K562 (cell line): Measurements from ENCODE around the gene PCDH7. TPM values are rescaled to one million over a fixed set of nuclear protein-coding genes. Genes with fewer than 3 reads are reported as not detected.

Experiments used
- ATAC-seq: fragments of 200-7000 bp; cut with Tn5 transposase; 3 replicates; pipeline ENCODE4 v1.9.1; 2020; ENCODE audit warnings: moderate library complexity
- BruUV-seq: library from RNA; stranded (reverse); fragments of 400-500 nt; replicated peaks from 2 replicates; lab custom pipeline; 2021; lab: Mats Ljungman, UMichigan
- CTCF ChIA-PET: fragments of 300-600 bp; formaldehyde crosslinking; extraction: SDS; loops from one replicate; lab custom pipeline; 2021; ENCODE audit warnings: low intra/inter-chr PET ratio; lab: Yijun Ruan, JAX
- POLR2A ChIA-PET: fragments of 300-600, 350-650 bp; sonication (Branson Sonifier 250); formaldehyde crosslinking; extraction: SDS; loops from one replicate; lab custom pipeline; 2021; ENCODE audit warnings: antibody characterized with exemption, inconsistent platforms; lab: Yijun Ruan, JAX
- DNase-seq, 4 experiments: peaks; one replicate each; pipeline versions ENCODE4 v3.0.0 to v3.0.0-alpha.2; 2011 to 2018; ENCODE audit warnings: low spot score in 3 of 4, mixed read lengths in 3 of 4; ENCODE audit errors: extremely low read depth in 1 of 4
- FAIRE-seq: peaks from 2 replicates; lab custom pipeline; 2011; peaks lifted over from hg19 to GRCh38; lab: Jason Lieb, UNC
- H2AFZ ChIP-seq: 2 replicates; pipeline ENCODE4 v1.6.0; 2011; ENCODE audit warnings: low read depth, low read length, control low read depth, inconsistent platforms
- H3K27ac ChIP-seq: fragments of 200-600 bp; 3 replicates; pipeline ENCODE4 v1.8.0; 2011; ENCODE audit warnings: low read depth, mild to moderate bottlenecking, control low read depth, inconsistent platforms, low read length, moderate library complexity, mixed read lengths; ENCODE audit errors: extremely low read depth
- H3K27me3 ChIP-seq, 2 experiments: fragments of 300-600 bp in 1 of 2; 2 replicates in 1 of 2; 3 replicates in 1 of 2; pipeline versions ENCODE4 v1.6.0 to v1.8.0; 2011; ENCODE audit warnings: inconsistent platforms in 2 of 2, low read length in 2 of 2, mild to moderate bottlenecking in 1 of 2, mixed read lengths in 1 of 2, moderate library complexity in 1 of 2; ENCODE audit not compliant: control insufficient read depth in 2 of 2, insufficient read depth in 2 of 2
- H3K36me3 ChIP-seq: fragments of 300-600 bp; 3 replicates; pipeline ENCODE4 v1.8.0; 2011; ENCODE audit warnings: mild to moderate bottlenecking, low read length, inconsistent platforms; ENCODE audit not compliant: control insufficient read depth, insufficient read depth
- H3K4me1 ChIP-seq, 2 experiments: fragments of 200-600 bp in 1 of 2; replicated peaks in 1 of 2; 2 replicates in 1 of 2; 3 replicates in 1 of 2; pipeline versions ENCODE4 v1.5.1 to v1.8.0; 2011; ENCODE audit warnings: inconsistent platforms in 2 of 2, low read length in 2 of 2, mild to moderate bottlenecking in 1 of 2, mixed read lengths in 1 of 2, moderate library complexity in 1 of 2; ENCODE audit not compliant: control insufficient read depth in 2 of 2, insufficient read depth in 2 of 2
- H3K4me2 ChIP-seq: 2 replicates; pipeline ENCODE4 v1.6.1; 2011; ENCODE audit warnings: low read length, control low read depth, inconsistent platforms, mixed read lengths; ENCODE audit not compliant: insufficient read depth
- H3K4me3 ChIP-seq: fragments of 200-600 bp; sonication (generic), shearing (Covaris generic); 2 replicates; pipeline ENCODE4 v1.5.1; 2016; ENCODE audit warnings: control low read depth, inconsistent platforms
- H3K79me2 ChIP-seq: fragments of 200-600 bp; 3 replicates; pipeline ENCODE4 v1.8.0; 2011; ENCODE audit warnings: low read length, inconsistent platforms; ENCODE audit not compliant: control insufficient read depth, insufficient read depth
- H3K9ac ChIP-seq, 2 experiments: 2 replicates each; pipeline versions ENCODE4 v1.6.0 to v1.6.1; 2011; ENCODE audit warnings: low read depth in 2 of 2, low read length in 2 of 2, control low read depth in 1 of 2, inconsistent platforms in 1 of 2, mild to moderate bottlenecking in 1 of 2, mixed read lengths in 1 of 2; ENCODE audit not compliant: insufficient read depth in 1 of 2
- H3K9me1 ChIP-seq: one replicate; pipeline ENCODE4 v1.6.0; 2011; ENCODE audit warnings: inconsistent platforms, mild to moderate bottlenecking, low read length, moderate library complexity; ENCODE audit not compliant: control insufficient read depth, insufficient read depth
- H3K9me3 ChIP-seq: replicated peaks from 2 replicates; pipeline ENCODE4 v1.5.1; 2011; ENCODE audit warnings: low read depth, low read length, inconsistent platforms; ENCODE audit not compliant: control insufficient read depth, insufficient read depth
- H4K20me1 ChIP-seq: replicated peaks from 2 replicates; pipeline ENCODE4 v1.6.1; 2011; ENCODE audit warnings: low read length, inconsistent platforms, mixed read lengths; ENCODE audit not compliant: control insufficient read depth, insufficient read depth
- EP400 ChIP-seq: fragments of 450-650 bp; IDR thresholded peaks from 2 replicates; pipeline ENCODE4 v1.6.1; 2017; ENCODE audit warnings: antibody characterized with exemption, mild to moderate bottlenecking, moderate library complexity
- ETV6 ChIP-seq, 3 experiments: fragments of 150-350 bp in 1 of 3; sonication (generic) in 1 of 3; formaldehyde crosslinking in 1 of 3; IDR thresholded peaks; 2 replicates each; pipeline versions ENCODE4 v1.6.1 to v1.8.0; 2014 to 2022; ENCODE audit warnings: borderline replicate concordance in 2 of 3, low read depth in 2 of 3, antibody characterized with exemption in 1 of 3, low read length in 1 of 3, mild to moderate bottlenecking in 1 of 3, missing genetic modification reagents in 1 of 3
- GABPA ChIP-seq: fragments of 200-800 bp; sonication (Bioruptor generic); conservative IDR thresholded peaks from 2 replicates; pipeline ENCODE4 v1.6.1; 2016; ENCODE audit warnings: low read depth, missing genetic modification characterization, missing compliant biosample characterization
- MXI1 ChIP-seq: IDR thresholded peaks from 2 replicates; pipeline ENCODE4 v1.6.1; 2011; ENCODE audit warnings: low read depth, mild to moderate bottlenecking, improper control_type of control experiment, low read length
- NEUROD1 ChIP-seq: fragments of 150-350 bp; IDR thresholded peaks from 2 replicates; pipeline ENCODE4 v1.6.1; 2014; ENCODE audit warnings: borderline replicate concordance, low read length, low read depth; ENCODE audit not compliant: partially characterized antibody
- PHTF2 ChIP-seq: fragments of 250-450 bp; sonication (Bioruptor Pico); IDR thresholded peaks from 2 replicates; pipeline ENCODE4 v1.5.0; 2021; ENCODE audit warnings: mild to moderate bottlenecking
- POLR2AphosphoS5 ChIP-seq: IDR thresholded peaks from 2 replicates; pipeline ENCODE4 v1.6.1; 2011; ENCODE audit warnings: mild to moderate bottlenecking, low read depth, low read length, moderate library complexity; ENCODE audit not compliant: control insufficient read depth, insufficient read depth
- SRF ChIP-seq, 2 experiments: fragments of 250-450, 450-650 bp in 1 of 2; sonication (Bioruptor Pico) in 1 of 2; sonication (generic) in 1 of 2; formaldehyde crosslinking; IDR thresholded peaks; 2 replicates each; pipeline versions ENCODE4 v1.5.0 to v1.5.1; 2020 to 2022; ENCODE audit warnings: mild to moderate bottlenecking in 1 of 2, missing genetic modification reagents in 1 of 2
- TAL1 ChIP-seq: fragments of 450-650 bp; IDR thresholded peaks from 2 replicates; pipeline ENCODE4 v1.6.1; 2016; ENCODE audit warnings: mild to moderate bottlenecking
- ZNF197 ChIP-seq: fragments of 200-800 bp; sonication (Bioruptor generic); IDR thresholded peaks from 2 replicates; pipeline ENCODE4 v1.6.1; 2016; ENCODE audit warnings: low read depth, missing genetic modification characterization, missing compliant biosample characterization
- ZNF561 ChIP-seq: fragments of 450-650 bp; formaldehyde crosslinking; conservative IDR thresholded peaks from 2 replicates; pipeline ENCODE4 v1.4.0; 2020; ENCODE audit warnings: mild to moderate bottlenecking, moderate library complexity
- WGBS: fragments of 100-300 bp; shearing (Covaris generic); methylation state at CpG from one replicate; pipeline ENCODE4 v1.1.6; 2016; ENCODE audit warnings: low coverage, mixed read lengths; ENCODE audit not compliant: insufficient coverage; ENCODE audit errors: missing lambda C conversion rate; 5-methylcytosine and 5-hydroxymethylcytosine counted together
- in situ Hi-C: fragments of 300-500 bp; cut with MboI; formaldehyde crosslinking; loops from 4 replicates; pipeline ENCODE4 v1.15.0; 2018; ENCODE audit warnings: inconsistent platforms, mixed read lengths
- intact Hi-C: fragments of 100-400 bp; cut with micrococcal nuclease; formaldehyde crosslinking; loops from 2 replicates; pipeline ENCODE4 v1.14.2; 2022
- polyA plus RNA-seq, 8 experiments: library from polyadenylated mRNA; depleted of rRNA in 4 of 8; stranded (reverse) in 5 of 8; unstranded in 3 of 8; fragments of >200 nt; fragmentation: Nextera tagmentation in 2 of 8; fragmentation: Illumina TruSeq in 1 of 8; extraction: Ambion mirVana in 2 of 8; extraction: Trizol in 1 of 8; gene quantifications; 2 replicates each; pipeline versions ENCODE4 v1.2.1 to v1.2.3, GENCODE V29; 2011 to 2014; ENCODE audit warnings: inconsistent platforms in 1 of 8, missing spikeins in 1 of 8
- total RNA-seq, 7 experiments: library from RNA; depleted of rRNA in 6 of 7; stranded (reverse); fragments of >200 nt in 6 of 7; fragmentation: Illumina TruSeq in 2 of 7; extraction: Trizol in 2 of 7; gene quantifications; 2 replicates each; pipeline versions ENCODE4 v1.2.1 to v1.2.3, GENCODE V29; 2011 to 2021; ENCODE audit warnings: low replicate concordance in 1 of 7
- TF ChIP-seq, protein P1 (sequence below): fragments of 250-450 bp; sonication (Bioruptor Pico); IDR thresholded peaks from 2 replicates; pipeline ENCODE4 v1.5.0; 2020; ENCODE audit warnings: mild to moderate bottlenecking
- TF ChIP-seq, protein P2 (sequence below): fragments of 250-450 bp; sonication (Bioruptor Pico); IDR thresholded peaks from 2 replicates; pipeline ENCODE4 v1.5.1; 2021; ENCODE audit warnings: mild to moderate bottlenecking
- TF ChIP-seq, protein P3 (sequence below): IDR thresholded peaks from 2 replicates; pipeline ENCODE4 v1.6.1; 2011; ENCODE audit warnings: borderline replicate concordance, low read depth, mild to moderate bottlenecking, moderate library complexity, low read length; ENCODE audit not compliant: insufficient read depth, poor library complexity, severe bottlenecking
- TF ChIP-seq, protein P4 (sequence below): sonication (generic); formaldehyde crosslinking; IDR thresholded peaks from 2 replicates; pipeline ENCODE4 v1.8.1; 2022; ENCODE audit warnings: missing genetic modification reagents

Gene PCDH7
- total and polyA plus RNA-seq, 9 of the 15 experiments (the other 6 are each of a cell fraction or from before 2014, with no cell fraction given): not detected

DNA sequence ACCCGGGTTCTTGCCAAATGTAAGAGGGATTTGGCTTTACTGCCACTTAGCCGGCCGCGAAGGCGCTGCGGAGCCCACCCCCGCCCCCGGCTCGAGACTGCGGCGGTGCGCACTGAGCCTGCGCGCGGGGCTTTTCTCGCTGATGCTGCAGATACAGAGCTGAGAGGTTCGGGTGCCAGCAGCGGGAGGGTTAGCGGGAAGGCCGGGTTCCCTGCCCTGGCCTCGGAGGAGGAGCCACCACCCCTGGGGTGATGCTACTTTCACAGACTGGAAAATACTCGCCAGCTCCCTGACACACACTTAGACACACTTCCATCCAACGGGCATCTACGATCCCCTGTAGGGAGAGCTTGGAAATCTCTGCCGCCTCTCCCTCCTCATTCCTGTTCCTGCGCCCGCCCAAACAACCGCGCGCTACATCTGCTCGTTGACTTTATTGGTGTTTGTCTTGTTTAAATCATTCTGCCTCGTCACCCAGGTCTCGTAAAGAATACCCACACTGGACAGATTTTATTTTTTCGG is 2.1 kb upstream of the PCDH7 start:
- ATAC-seq: no peak
- Histone ChIP-seq H2AFZ (no peak overlapping the region), H3K36me3 (no peaks in the 10 kb centered on the region), H3K4me3 (no peak overlapping the region), H3K4me1 (no peaks in the 10 kb centered on the region), H3K27me3 (no peaks in the 10 kb centered on the region), H3K4me2 (no peak overlapping the region), H3K9me3 (no peaks in the 10 kb centered on the region), H3K9me1 (no peaks in the 10 kb centered on the region), H3K9ac (no peak overlapping the region), H4K20me1 (no peaks in the 10 kb centered on the region), H3K27ac (no peak overlapping the region), H3K79me2 (no peaks in the 10 kb centered on the region)
- ChIA-PET CTCF (no interaction called here), POLR2A (no interaction called here)
- no peak for DNase-seq
- no peak for FAIRE-seq
- intact Hi-C loops (no loop called here), in situ Hi-C loops (no loop called here)
- TF ChIP-seq ZNF561 (CRISPR knock-in tag): no peak
- TF ChIP-seq, protein P1, sequence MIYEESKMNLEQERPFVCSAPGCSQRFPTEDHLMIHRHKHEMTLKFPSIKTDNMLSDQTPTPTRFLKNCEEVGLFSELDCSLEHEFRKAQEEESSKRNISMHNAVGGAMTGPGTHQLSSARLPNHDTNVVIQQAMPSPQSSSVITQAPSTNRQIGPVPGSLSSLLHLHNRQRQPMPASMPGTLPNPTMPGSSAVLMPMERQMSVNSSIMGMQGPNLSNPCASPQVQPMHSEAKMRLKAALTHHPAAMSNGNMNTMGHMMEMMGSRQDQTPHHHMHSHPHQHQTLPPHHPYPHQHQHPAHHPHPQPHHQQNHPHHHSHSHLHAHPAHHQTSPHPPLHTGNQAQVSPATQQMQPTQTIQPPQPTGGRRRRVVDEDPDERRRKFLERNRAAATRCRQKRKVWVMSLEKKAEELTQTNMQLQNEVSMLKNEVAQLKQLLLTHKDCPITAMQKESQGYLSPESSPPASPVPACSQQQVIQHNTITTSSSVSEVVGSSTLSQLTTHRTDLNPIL (CRISPR knock-in tag): no peak
- TF ChIP-seq MXI1: no peak
- no peak for TF ChIP-seq POLR2AphosphoS5
- no peak for TF ChIP-seq SRF (CRISPR knock-in tag; IDR thresholded peaks at IDR 0.05)
- no peak for TF ChIP-seq TAL1
- TF ChIP-seq ETV6 (IDR thresholded peaks at IDR 0.05; ENCODE audit: borderline replicate concordance in 1 of 2, low read depth in 2 of 2, low read length in 1 of 2): no peak
- no peak for TF ChIP-seq ETV6 (CRISPR knock-in tag; IDR thresholded peaks at IDR 0.05; ENCODE audit: borderline replicate concordance)
- TF ChIP-seq, protein P2, sequence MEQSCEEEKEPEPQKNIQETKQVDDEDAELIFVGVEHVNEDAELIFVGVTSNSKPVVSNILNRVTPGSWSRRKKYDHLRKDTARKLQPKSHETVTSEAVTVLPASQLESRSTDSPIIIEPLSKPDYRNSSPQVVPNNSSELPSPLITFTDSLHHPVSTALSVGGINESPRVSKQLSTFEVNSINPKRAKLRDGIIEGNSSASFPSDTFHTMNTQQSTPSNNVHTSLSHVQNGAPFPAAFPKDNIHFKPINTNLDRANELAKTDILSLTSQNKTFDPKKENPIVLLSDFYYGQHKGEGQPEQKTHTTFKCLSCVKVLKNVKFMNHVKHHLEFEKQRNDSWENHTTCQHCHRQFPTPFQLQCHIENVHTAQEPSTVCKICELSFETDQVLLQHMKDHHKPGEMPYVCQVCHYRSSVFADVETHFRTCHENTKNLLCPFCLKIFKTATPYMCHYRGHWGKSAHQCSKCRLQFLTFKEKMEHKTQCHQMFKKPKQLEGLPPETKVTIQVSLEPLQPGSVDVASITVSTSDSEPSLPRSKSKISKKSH (CRISPR knock-in tag): no peak
- no peak for TF ChIP-seq EP400
- TF ChIP-seq, protein P3, sequence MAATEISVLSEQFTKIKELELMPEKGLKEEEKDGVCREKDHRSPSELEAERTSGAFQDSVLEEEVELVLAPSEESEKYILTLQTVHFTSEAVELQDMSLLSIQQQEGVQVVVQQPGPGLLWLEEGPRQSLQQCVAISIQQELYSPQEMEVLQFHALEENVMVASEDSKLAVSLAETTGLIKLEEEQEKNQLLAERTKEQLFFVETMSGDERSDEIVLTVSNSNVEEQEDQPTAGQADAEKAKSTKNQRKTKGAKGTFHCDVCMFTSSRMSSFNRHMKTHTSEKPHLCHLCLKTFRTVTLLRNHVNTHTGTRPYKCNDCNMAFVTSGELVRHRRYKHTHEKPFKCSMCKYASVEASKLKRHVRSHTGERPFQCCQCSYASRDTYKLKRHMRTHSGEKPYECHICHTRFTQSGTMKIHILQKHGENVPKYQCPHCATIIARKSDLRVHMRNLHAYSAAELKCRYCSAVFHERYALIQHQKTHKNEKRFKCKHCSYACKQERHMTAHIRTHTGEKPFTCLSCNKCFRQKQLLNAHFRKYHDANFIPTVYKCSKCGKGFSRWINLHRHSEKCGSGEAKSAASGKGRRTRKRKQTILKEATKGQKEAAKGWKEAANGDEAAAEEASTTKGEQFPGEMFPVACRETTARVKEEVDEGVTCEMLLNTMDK: no peak
- no peak for TF ChIP-seq NEUROD1
- no peak for TF ChIP-seq PHTF2 (CRISPR knock-in tag)
- no peak for TF ChIP-seq GABPA (tag)
- TF ChIP-seq, protein P4, sequence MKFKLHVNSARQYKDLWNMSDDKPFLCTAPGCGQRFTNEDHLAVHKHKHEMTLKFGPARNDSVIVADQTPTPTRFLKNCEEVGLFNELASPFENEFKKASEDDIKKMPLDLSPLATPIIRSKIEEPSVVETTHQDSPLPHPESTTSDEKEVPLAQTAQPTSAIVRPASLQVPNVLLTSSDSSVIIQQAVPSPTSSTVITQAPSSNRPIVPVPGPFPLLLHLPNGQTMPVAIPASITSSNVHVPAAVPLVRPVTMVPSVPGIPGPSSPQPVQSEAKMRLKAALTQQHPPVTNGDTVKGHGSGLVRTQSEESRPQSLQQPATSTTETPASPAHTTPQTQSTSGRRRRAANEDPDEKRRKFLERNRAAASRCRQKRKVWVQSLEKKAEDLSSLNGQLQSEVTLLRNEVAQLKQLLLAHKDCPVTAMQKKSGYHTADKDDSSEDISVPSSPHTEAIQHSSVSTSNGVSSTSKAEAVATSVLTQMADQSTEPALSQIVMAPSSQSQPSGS (CRISPR knock-in tag): no peak
- no peak for TF ChIP-seq ZNF197 (CRISPR knock-in tag)
- 13% methylated on average over 26 of the region's 34 CpGs for WGBS
- no TSS peak for BruUV-seq
